Measurements from ENCODE around the gene SLC10A1. TPM values are rescaled to one million over a fixed set of nuclear protein-coding genes. Genes with fewer than 3 reads are reported as not detected.

SLC10A1 gene
- total and polyA plus RNA-seq, 5 donors from 2014 or later, result 0.17 to 0.39 (median 0.21) TPM; not detected in 2

DNA sequence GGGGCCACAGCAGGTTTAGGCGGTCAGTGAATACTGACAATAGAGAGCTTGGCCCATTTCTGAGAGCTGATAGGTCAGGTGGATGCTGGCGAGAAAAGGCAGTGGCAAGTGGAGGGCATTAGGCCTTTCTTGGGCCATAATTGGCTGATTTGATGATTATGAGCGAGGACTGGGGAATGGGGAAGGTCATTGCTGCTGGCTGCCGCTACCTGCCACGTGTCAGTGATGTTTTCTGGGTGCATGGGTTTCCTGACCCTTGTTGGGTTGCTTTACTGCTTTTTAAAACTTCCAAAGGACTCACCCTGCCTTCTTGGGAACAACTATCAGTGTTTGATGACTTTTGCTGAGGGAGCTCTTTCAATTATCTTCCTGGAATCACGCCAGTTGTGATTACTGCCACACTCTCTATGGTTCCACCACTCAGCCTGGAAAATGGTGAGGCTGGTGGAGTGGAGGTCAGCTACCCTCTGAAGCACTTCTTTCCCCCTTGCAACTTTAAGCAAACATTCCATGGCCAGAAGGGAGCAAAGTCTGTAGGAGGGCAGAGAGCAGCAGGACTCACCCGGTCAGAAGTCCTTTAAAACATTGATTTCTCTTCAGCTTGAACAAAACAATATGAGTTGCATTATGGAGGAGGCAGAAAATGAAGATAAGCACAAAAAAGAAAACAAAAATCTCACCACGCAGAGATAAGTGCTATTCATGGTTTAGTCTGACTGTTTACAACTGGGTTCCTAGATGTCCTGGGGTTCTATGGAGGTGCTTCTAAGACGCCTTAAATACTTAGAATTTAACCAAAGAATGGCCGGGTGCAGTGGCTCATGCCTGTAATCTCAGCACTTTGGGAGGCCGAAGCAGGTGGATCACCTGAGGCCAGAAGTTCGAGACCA, 12.1 kb upstream of the SLC10A1 start:
- ATAC-seq (ENCODE audit: low read depth in 2 of 2) (no peak), DNase-seq (no peak)
- no peaks in the 10 kb centered on the region for H3K27me3 ChIP-seq (ENCODE audit: control insufficient read depth, insufficient read depth, low read length)
- Mint-ChIP-seq H3K27me3 (peaks cover 6% of the 10 kb centered on the region), H3K9me3 (peaks cover 0 to 2% (median 0%) of the 10 kb centered on the region in 7 donors), H3K36me3 (no peaks in the 10 kb centered on the region), H3K4me3 (no peak overlapping the region), H3K27ac (no peak overlapping the region), H3K4me1 (no peaks in the 10 kb centered on the region)
- H3K27ac ChIP-seq (ENCODE audit: insufficient read depth, low read length, poor library complexity, severe bottlenecking), result no peak overlapping the region
- no peaks in the 10 kb centered on the region for H3K36me3 ChIP-seq (ENCODE audit: control insufficient read depth, insufficient read depth, low read length)
- H3K4me1 ChIP-seq (ENCODE audit: control insufficient read depth, insufficient read depth, low read length, poor library complexity, severe bottlenecking), result no peaks in the 10 kb centered on the region
- no peak overlapping the region for H3K4me3 ChIP-seq (ENCODE audit: low read depth, low read length)
- no peaks in the 10 kb centered on the region for H3K9me3 ChIP-seq (ENCODE audit: control insufficient read depth in 2 of 2, low read length in 2 of 2)

DNA sequence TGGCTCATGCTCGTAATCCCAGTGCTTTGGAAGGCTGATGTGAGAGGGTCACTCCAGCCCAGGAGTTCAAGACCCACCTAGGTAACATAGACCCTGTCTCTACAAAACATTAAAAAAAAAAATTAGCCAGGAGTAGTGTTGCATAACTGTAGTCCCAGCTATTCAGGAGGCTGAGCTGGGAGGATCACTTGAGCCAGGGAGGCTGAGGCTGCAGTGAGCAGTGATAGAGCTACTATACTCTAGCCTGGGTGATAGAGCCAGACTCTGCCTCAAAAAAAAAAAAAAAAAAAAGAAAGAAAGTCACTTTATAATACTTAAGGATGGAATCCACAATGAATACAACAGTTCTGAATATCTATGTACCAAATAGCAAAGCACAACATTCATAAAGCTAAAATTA, 10.2 kb upstream of the SLC10A1 start:
- Mint-ChIP-seq H3K4me3 (no peak overlapping the region), H3K27ac (no peak overlapping the region), H3K27me3 (peaks cover 11% of the 10 kb centered on the region), H3K9me3 (peaks cover 0 to 2% (median 0%) of the 10 kb centered on the region in 7 donors), H3K36me3 (no peaks in the 10 kb centered on the region), H3K4me1 (no peaks in the 10 kb centered on the region)
- no peak overlapping the region for H3K4me3 ChIP-seq (ENCODE audit: low read depth, low read length)
- ATAC-seq (ENCODE audit: low read depth in 2 of 2) (no peak), DNase-seq (no peak)
- H3K27ac ChIP-seq (ENCODE audit: insufficient read depth, low read length, poor library complexity, severe bottlenecking), result no peak overlapping the region
- H3K36me3 ChIP-seq (ENCODE audit: control insufficient read depth, insufficient read depth, low read length), result no peaks in the 10 kb centered on the region
- no peaks in the 10 kb centered on the region for H3K27me3 ChIP-seq (ENCODE audit: control insufficient read depth, insufficient read depth, low read length)
- H3K9me3 ChIP-seq (ENCODE audit: control insufficient read depth in 2 of 2, low read length in 2 of 2), result no peaks in the 10 kb centered on the region
- no peaks in the 10 kb centered on the region for H3K4me1 ChIP-seq (ENCODE audit: control insufficient read depth, insufficient read depth, low read length, poor library complexity, severe bottlenecking)

DNA sequence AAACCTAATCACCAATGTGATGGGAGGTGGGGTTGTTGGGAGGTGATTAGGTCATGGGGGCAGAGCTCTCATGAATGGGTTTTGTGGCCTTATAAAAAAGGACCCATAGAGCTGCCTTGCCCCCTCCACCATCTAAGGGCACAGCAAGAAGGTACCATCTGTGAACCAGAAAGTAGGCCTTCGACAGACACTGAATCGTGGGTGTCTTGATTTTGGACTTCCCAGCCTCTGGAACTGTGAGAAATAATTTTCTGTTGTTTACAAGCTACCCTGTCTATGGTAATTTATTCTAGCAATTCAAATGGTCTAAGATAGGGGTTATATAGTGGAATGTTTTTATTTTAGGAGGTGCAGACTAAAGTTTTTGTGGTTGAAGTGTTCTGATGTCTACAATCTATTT, 7.9 kb upstream of the SLC10A1 start:
- no peak for ATAC-seq (ENCODE audit: low read depth in 2 of 2)
- H3K27ac Mint-ChIP-seq, result no peak overlapping the region
- H3K27me3 Mint-ChIP-seq, result peaks cover 24% of the 10 kb centered on the region
- DNase-seq, result no peak
- Histone ChIP-seq H3K27ac (ENCODE audit: insufficient read depth, low read length, poor library complexity, severe bottlenecking) (no peak overlapping the region), H3K9me3 (ENCODE audit: control insufficient read depth in 2 of 2, low read length in 2 of 2) (no peaks in the 10 kb centered on the region), H3K4me3 (ENCODE audit: low read depth, low read length) (no peak overlapping the region), H3K4me1 (ENCODE audit: control insufficient read depth, insufficient read depth, low read length, poor library complexity, severe bottlenecking) (no peaks in the 10 kb centered on the region), H3K27me3 (ENCODE audit: control insufficient read depth, insufficient read depth, low read length) (no peaks in the 10 kb centered on the region), H3K36me3 (ENCODE audit: control insufficient read depth, insufficient read depth, low read length) (no peaks in the 10 kb centered on the region)
- no peaks in the 10 kb centered on the region for H3K4me1 Mint-ChIP-seq
- H3K9me3 Mint-ChIP-seq, result peaks cover 0 to 4% (median 0%) of the 10 kb centered on the region in 7 donors
- H3K4me3 Mint-ChIP-seq, result no peak overlapping the region
- H3K36me3 Mint-ChIP-seq, result no peaks in the 10 kb centered on the region

DNA sequence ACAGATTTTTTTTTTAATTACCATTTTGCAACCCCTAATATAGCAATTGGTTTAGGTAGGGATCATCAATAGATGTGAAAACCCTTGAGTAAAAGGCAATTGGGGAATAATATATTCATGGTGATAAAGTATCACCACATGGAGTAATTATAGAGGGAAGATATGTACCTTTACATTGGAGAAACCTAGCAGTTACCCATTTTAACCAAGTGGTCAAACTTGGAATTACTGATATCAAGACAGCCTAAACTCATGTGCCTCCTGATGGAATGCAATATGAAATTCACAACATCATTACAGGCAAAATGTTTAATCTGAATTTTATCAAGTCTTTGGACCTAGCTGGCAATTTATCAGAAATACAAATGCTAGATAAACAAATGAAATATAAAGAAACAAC, 6.7 kb upstream of the SLC10A1 start:
- Mint-ChIP-seq H3K4me1 (no peaks in the 10 kb centered on the region), H3K27me3 (peaks cover 33% of the 10 kb centered on the region), H3K9me3 (peaks cover 0 to 4% (median 0%) of the 10 kb centered on the region in 7 donors), H3K36me3 (no peaks in the 10 kb centered on the region), H3K27ac (no peak overlapping the region), H3K4me3 (no peak overlapping the region)
- H3K4me1 ChIP-seq (ENCODE audit: control insufficient read depth, insufficient read depth, low read length, poor library complexity, severe bottlenecking), result no peaks in the 10 kb centered on the region
- H3K9me3 ChIP-seq (ENCODE audit: control insufficient read depth in 2 of 2, low read length in 2 of 2), result no peaks in the 10 kb centered on the region
- DNase-seq (no peak), ATAC-seq (ENCODE audit: low read depth in 2 of 2) (no peak)
- no peak overlapping the region for H3K4me3 ChIP-seq (ENCODE audit: low read depth, low read length)
- H3K27me3 ChIP-seq (ENCODE audit: control insufficient read depth, insufficient read depth, low read length), result no peaks in the 10 kb centered on the region
- no peak overlapping the region for H3K27ac ChIP-seq (ENCODE audit: insufficient read depth, low read length, poor library complexity, severe bottlenecking)
- H3K36me3 ChIP-seq (ENCODE audit: control insufficient read depth, insufficient read depth, low read length), result no peaks in the 10 kb centered on the region

DNA sequence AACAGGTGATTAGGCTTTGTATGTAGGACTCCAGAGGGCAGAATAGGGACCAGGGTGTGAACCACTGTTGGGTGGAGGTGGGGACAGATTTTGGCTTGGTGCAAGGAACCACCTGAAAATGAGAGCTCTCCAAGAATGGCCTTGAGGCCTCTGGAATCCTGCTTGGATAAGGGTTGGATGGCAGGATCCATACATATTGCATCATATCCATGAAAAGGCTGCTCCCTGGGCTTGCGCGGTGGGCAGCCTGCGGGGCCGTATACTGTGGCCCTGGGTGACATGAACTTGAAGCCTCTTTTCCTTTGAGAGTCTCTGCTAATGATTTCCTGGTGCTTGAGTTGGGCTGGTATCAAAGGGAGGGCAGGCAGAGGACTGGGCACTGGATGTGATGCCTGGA, 1.3 kb upstream of the SLC10A1 start:
- DNase-seq, result no peak
- Mint-ChIP-seq H3K4me1 (no peaks in the 10 kb centered on the region), H3K36me3 (no peaks in the 10 kb centered on the region), H3K4me3 (no peak overlapping the region), H3K27me3 (peaks cover 26% of the 10 kb centered on the region), H3K9me3 (peaks cover 0 to 4% (median 0%) of the 10 kb centered on the region in 7 donors), H3K27ac (no peak overlapping the region)
- Histone ChIP-seq H3K9me3 (ENCODE audit: control insufficient read depth in 2 of 2, low read length in 2 of 2) (no peaks in the 10 kb centered on the region), H3K4me1 (ENCODE audit: control insufficient read depth, insufficient read depth, low read length, poor library complexity, severe bottlenecking) (no peaks in the 10 kb centered on the region), H3K27ac (ENCODE audit: insufficient read depth, low read length, poor library complexity, severe bottlenecking) (no peak overlapping the region), H3K4me3 (ENCODE audit: low read depth, low read length) (no peak overlapping the region), H3K27me3 (ENCODE audit: control insufficient read depth, insufficient read depth, low read length) (no peaks in the 10 kb centered on the region), H3K36me3 (ENCODE audit: control insufficient read depth, insufficient read depth, low read length) (no peaks in the 10 kb centered on the region)
- ATAC-seq (ENCODE audit: low read depth in 2 of 2), result no peak

GRCh38 chr14:69797573-69798338, 715 bp upstream of the SLC10A1 start:
- Mint-ChIP-seq H3K4me3 (no peak overlapping the region), H3K4me1 (no peaks in the 10 kb centered on the region), H3K27ac (peak overlapping the region in 1 of 3 donors; percentile 15), H3K36me3 (no peaks in the 10 kb centered on the region), H3K9me3 (peaks cover 0 to 4% (median 0%) of the 10 kb centered on the region in 7 donors), H3K27me3 (peaks cover 26% of the 10 kb centered on the region)
- Histone ChIP-seq H3K9me3 (ENCODE audit: control insufficient read depth in 2 of 2, low read length in 2 of 2) (no peaks in the 10 kb centered on the region), H3K27ac (ENCODE audit: insufficient read depth, low read length, poor library complexity, severe bottlenecking) (no peak overlapping the region), H3K4me3 (ENCODE audit: low read depth, low read length) (no peak overlapping the region), H3K27me3 (ENCODE audit: control insufficient read depth, insufficient read depth, low read length) (no peaks in the 10 kb centered on the region), H3K4me1 (ENCODE audit: control insufficient read depth, insufficient read depth, low read length, poor library complexity, severe bottlenecking) (no peaks in the 10 kb centered on the region), H3K36me3 (ENCODE audit: control insufficient read depth, insufficient read depth, low read length) (no peaks in the 10 kb centered on the region)
- no peak for DNase-seq
- ATAC-seq (ENCODE audit: low read depth in 2 of 2), result no peak

- Mint-ChIP-seq H3K36me3 (no peaks in the 10 kb centered on the region), H3K9me3 (peaks cover 0 to 2% (median 0%) of the 10 kb centered on the region in 7 donors), H3K4me3 (no peak overlapping the region), H3K27me3 (peaks cover 13% of the 10 kb centered on the region), H3K4me1 (no peaks in the 10 kb centered on the region), H3K27ac (no peak overlapping the region)
- no peak for ATAC-seq (ENCODE audit: low read depth in 2 of 2)
- Histone ChIP-seq H3K27ac (ENCODE audit: insufficient read depth, low read length, poor library complexity, severe bottlenecking) (no peak overlapping the region), H3K36me3 (ENCODE audit: control insufficient read depth, insufficient read depth, low read length) (no peaks in the 10 kb centered on the region), H3K4me3 (ENCODE audit: low read depth, low read length) (no peak overlapping the region), H3K27me3 (ENCODE audit: control insufficient read depth, insufficient read depth, low read length) (no peaks in the 10 kb centered on the region), H3K4me1 (ENCODE audit: control insufficient read depth, insufficient read depth, low read length, poor library complexity, severe bottlenecking) (no peaks in the 10 kb centered on the region), H3K9me3 (ENCODE audit: control insufficient read depth in 2 of 2, low read length in 2 of 2) (no peaks in the 10 kb centered on the region)
- DNase-seq, result no peak
These were observed 1.4 kb downstream of the SLC10A1 start for GRCh38 chr14:69795691-69796090.

Measured in CD4-positive, CD25-positive, alpha-beta regulatory T cell (primary cell).